Cardiac muscle cell (in vitro differentiated cells and primary cell): ENCODE measurements around the gene SMCR8. TPM values are rescaled to one million over a fixed set of nuclear protein-coding genes. Genes with fewer than 3 reads are reported as not detected.

Experiments
- DNase-seq, 2 donors: peaks; one replicate each; pipeline versions ENCODE4 v3.0.0 to v3.0.0-alpha.2; 2010 to 2017; ENCODE audit warnings: low read depth in 1 of 2, low spot score in 1 of 2
- H3K27ac ChIP-seq: fragments of 200-600 bp; sonication (generic); 2 replicates; pipeline ENCODE4 v1.5.1; 2016
- H3K27me3 ChIP-seq: fragments of 200-600 bp; sonication (generic); 2 replicates; pipeline ENCODE4 v1.6.0; 2016; ENCODE audit warnings: control low read depth
- H3K36me3 ChIP-seq: fragments of 200-600 bp; sonication (generic); 2 replicates; pipeline ENCODE4 v1.5.1; 2016; ENCODE audit warnings: control low read depth
- H3K4me1 ChIP-seq: fragments of 200-600 bp; sonication (generic); 2 replicates; pipeline ENCODE4 v1.8.1; 2017; ENCODE audit warnings: low read depth, mild to moderate bottlenecking, mixed run types
- H3K4me3 ChIP-seq: fragments of 200-600 bp; sonication (generic); 2 replicates; pipeline ENCODE4 v1.5.1; 2016; ENCODE audit warnings: mild to moderate bottlenecking
- H3K9me3 ChIP-seq: fragments of 200-600 bp; sonication (generic); 2 replicates; pipeline ENCODE4 v1.5.1; 2017; ENCODE audit warnings: low read depth, mild to moderate bottlenecking, control low read depth
- CTCF ChIP-seq: IDR thresholded peaks from 2 replicates; pipeline ENCODE4 v1.5.1; 2012; ENCODE audit warnings: low read depth, mild to moderate bottlenecking, low read length
- polyA plus RNA-seq: library from polyadenylated mRNA; unstranded; fragments of >200 nt; fragmentation: Nextera tagmentation; extraction: Ambion mirVana; gene quantifications from 2 replicates; pipeline ENCODE4 v1.2.1, GENCODE V29; 2016
- total RNA-seq: library from RNA; depleted of rRNA; stranded (reverse); fragments of >200 nt; gene quantifications from 2 replicates; pipeline ENCODE4 v1.2.3, GENCODE V29; 2016

SMCR8 gene
- total and polyA plus RNA-seq, 2 experiments from 2014 or later: 3.9 to 11.3 TPM

- no peaks in the 10 kb centered on the region for H3K9me3 ChIP-seq
- no peaks in the 10 kb centered on the region for H3K27me3 ChIP-seq
- H3K27ac ChIP-seq: no peak overlapping the region
- peaks cover 60% of the 10 kb centered on the region for H3K36me3 ChIP-seq
- peak in 1 of 2 donors; percentile 61 for DNase-seq
- TF ChIP-seq CTCF: no peak
- no peak overlapping the region for H3K4me3 ChIP-seq
- no peaks in the 10 kb centered on the region for H3K4me1 ChIP-seq
Measured at GRCh38 chr17:18278867-18279266, 36.2 kb upstream of the SMCR8 start.

- DNase-seq: no peak
- Histone ChIP-seq H3K4me3 (no peak overlapping the region), H3K9me3 (no peaks in the 10 kb centered on the region), H3K4me1 (no peaks in the 10 kb centered on the region), H3K27ac (no peak overlapping the region), H3K36me3 (peaks cover 62% of the 10 kb centered on the region), H3K27me3 (no peaks in the 10 kb centered on the region)
- no peak for TF ChIP-seq CTCF
Measured at GRCh38 chr17:18280249-18280648, 34.8 kb upstream of the SMCR8 start.

GRCh38 chr17:18280766-18281371 is 34.2 kb upstream of the SMCR8 start:
- H3K27me3 ChIP-seq: no peaks in the 10 kb centered on the region
- TF ChIP-seq CTCF: no peak
- DNase-seq: peak in 1 of 2 donors; percentile 14
- no peak overlapping the region for H3K4me3 ChIP-seq
- peaks cover 67% of the 10 kb centered on the region for H3K36me3 ChIP-seq
- H3K27ac ChIP-seq: no peak overlapping the region
- no peaks in the 10 kb centered on the region for H3K9me3 ChIP-seq
- H3K4me1 ChIP-seq: no peaks in the 10 kb centered on the region

GRCh38 chr17:18281788-18282187 is 33.3 kb upstream of the SMCR8 start:
- no peaks in the 10 kb centered on the region for H3K4me1 ChIP-seq
- no peak for TF ChIP-seq CTCF
- H3K27me3 ChIP-seq: no peaks in the 10 kb centered on the region
- no peak overlapping the region for H3K27ac ChIP-seq
- DNase-seq: no peak
- H3K36me3 ChIP-seq: peaks cover 66% of the 10 kb centered on the region
- H3K9me3 ChIP-seq: no peaks in the 10 kb centered on the region
- H3K4me3 ChIP-seq: no peak overlapping the region

- no peak overlapping the region for H3K27ac ChIP-seq
- peaks cover 71% of the 10 kb centered on the region for H3K36me3 ChIP-seq
- DNase-seq: no peak
- H3K4me1 ChIP-seq: no peaks in the 10 kb centered on the region
- no peaks in the 10 kb centered on the region for H3K27me3 ChIP-seq
- no peaks in the 10 kb centered on the region for H3K9me3 ChIP-seq
- H3K4me3 ChIP-seq: no peak overlapping the region
- TF ChIP-seq CTCF: no peak
Measured at GRCh38 chr17:18285296-18285695, 29.8 kb upstream of the SMCR8 start.
